Measurements from ENCODE around the gene COBLL1. TPM values are rescaled to one million over a fixed set of nuclear protein-coding genes. Genes with fewer than 3 reads are reported as not detected.

The COBLL1 gene
- total and polyA plus RNA-seq, 8 donors: 18.0 to 74.5 (median 61.7) TPM

DNA sequence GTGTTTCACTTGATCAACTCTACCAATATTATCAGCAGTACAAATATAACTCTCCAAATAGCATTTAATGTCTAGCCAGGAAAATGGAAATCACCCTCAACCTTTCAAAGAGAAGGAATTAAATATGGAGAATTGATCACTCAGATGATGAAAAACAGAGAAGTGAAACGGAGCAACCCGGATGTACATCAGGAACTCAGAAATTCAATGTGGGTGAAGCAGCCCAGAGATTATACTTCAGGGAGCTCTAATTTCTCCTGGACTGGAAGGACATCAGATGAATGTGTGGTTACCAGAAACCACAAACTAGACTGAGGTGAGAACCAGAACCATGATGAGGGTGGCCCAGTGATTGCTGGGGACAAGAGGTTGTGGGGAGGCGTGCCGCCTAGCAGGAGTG is 35.5 kb upstream of the COBLL1 start:
- H3K4me1 ChIP-seq: peaks cover 0 to 4% (median 0%) of the 10 kb centered on the region in 3 donors
- FAIRE-seq (no peak), ATAC-seq (no peak), DNase-seq (no peak)
- intact Hi-C loops (cut with DNase I): no loop called here
- H3K4me3 ChIP-seq: no peak overlapping the region
- no peaks in the 10 kb centered on the region for H3K9me3 ChIP-seq
- no peak overlapping the region for H3K27ac ChIP-seq
- H3K36me3 ChIP-seq: no peaks in the 10 kb centered on the region
- H3K27me3 ChIP-seq: no peaks in the 10 kb centered on the region
- TF ChIP-seq, protein P1, sequence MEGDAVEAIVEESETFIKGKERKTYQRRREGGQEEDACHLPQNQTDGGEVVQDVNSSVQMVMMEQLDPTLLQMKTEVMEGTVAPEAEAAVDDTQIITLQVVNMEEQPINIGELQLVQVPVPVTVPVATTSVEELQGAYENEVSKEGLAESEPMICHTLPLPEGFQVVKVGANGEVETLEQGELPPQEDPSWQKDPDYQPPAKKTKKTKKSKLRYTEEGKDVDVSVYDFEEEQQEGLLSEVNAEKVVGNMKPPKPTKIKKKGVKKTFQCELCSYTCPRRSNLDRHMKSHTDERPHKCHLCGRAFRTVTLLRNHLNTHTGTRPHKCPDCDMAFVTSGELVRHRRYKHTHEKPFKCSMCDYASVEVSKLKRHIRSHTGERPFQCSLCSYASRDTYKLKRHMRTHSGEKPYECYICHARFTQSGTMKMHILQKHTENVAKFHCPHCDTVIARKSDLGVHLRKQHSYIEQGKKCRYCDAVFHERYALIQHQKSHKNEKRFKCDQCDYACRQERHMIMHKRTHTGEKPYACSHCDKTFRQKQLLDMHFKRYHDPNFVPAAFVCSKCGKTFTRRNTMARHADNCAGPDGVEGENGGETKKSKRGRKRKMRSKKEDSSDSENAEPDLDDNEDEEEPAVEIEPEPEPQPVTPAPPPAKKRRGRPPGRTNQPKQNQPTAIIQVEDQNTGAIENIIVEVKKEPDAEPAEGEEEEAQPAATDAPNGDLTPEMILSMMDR (IDR thresholded peaks at IDR 0.05): no peak
- 91 to 94% methylated on average over 4 of the region's 4 CpGs for WGBS, 2 donors

DNA sequence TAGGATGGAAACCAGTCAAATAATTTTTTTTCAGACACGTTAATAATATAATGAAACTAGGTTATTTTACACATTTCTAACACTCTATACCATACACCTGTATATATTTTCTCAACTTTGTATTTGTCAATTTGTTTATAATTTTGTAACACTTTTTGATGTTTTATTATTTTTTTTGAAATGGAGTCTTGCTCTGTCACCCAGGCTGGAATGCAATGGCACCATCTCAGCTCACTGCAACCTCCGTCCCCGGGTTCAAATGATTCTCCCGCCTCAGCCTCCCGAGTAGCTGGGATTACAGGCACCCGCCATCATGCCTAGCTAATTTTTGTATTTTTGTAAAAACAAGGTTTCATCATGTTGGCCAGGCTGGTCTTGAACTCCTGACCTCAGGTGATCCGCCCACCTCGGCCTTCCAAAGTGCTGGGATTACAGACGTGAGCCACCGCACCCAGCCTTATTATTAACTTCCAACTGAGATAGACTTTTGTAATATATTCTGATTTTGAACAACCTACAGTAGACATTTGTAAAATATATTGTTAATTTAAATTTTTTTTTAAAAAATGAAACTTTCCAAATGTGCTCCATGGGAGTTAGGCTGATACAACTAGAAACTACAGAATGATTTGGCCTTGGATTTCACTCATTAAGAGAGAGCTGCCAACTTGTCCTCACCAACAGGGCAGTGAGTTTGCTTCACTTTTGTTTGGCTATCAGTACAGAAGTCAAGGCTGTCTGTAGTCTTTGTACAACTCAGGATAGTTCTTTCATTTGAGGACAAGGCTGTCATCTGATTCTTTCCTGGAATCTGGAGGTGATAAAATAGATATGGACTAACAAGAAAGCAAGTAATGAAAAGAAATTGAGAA is 33.9 kb upstream of the COBLL1 start:
- intact Hi-C loops (cut with DNase I): no loop called here
- Histone ChIP-seq H3K27ac (no peak overlapping the region), H3K27me3 (no peaks in the 10 kb centered on the region), H3K4me1 (peaks cover 0 to 4% (median 0%) of the 10 kb centered on the region in 3 donors), H3K4me3 (no peak overlapping the region), H3K36me3 (no peaks in the 10 kb centered on the region), H3K9me3 (no peaks in the 10 kb centered on the region)
- 92 to 95% methylated on average over 10 of the region's 10 CpGs for WGBS, 2 donors
- FAIRE-seq (no peak), ATAC-seq (peak; percentile 60 to 93 (median 84)), DNase-seq (no peak)
- TF ChIP-seq, protein P1 (IDR thresholded peaks at IDR 0.05): no peak

DNA sequence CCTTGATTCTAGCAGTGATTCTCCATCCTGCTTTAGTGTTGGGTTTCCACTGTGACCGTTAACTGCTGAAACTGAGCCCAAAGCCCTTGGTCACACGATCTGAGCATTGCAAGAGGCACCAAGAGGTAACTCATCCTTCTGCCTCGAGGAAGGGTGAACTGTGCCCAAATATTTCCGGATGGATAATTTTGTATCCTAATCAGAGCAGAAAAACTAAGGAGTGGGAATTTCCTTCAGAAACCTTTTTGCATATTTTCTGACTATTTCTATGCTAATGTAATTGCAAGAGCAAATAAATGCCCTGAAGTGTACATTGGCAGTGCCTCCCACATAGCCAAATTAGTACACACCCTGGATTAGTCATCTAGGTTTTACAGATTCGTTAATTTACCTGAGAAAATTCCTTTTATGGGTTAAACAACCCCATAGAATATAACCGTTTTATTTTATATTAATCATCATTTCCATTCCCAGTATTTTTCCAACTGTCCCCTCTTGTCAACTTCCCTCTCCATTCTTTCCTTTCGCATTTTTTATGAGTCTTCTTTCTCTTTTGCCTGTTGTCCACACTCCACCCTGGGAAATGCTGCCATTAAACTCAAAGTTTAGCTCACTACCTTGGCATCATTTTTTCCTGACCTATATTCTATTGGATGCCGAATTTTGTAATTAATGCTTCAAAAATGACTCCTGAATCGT is 31.7 kb upstream of the COBLL1 start:
- no peak for DNase-seq
- Histone ChIP-seq H3K36me3 (no peaks in the 10 kb centered on the region), H3K9me3 (no peaks in the 10 kb centered on the region), H3K4me3 (no peak overlapping the region), H3K27ac (no peak overlapping the region), H3K27me3 (no peaks in the 10 kb centered on the region), H3K4me1 (peaks cover 0 to 4% (median 0%) of the 10 kb centered on the region in 3 donors)
- TF ChIP-seq, protein P1 (IDR thresholded peaks at IDR 0.05): no peak
- no peak for ATAC-seq
- FAIRE-seq: no peak
- intact Hi-C loops (cut with DNase I): no loop called here
- WGBS, 2 donors: 89 to 90% methylated on average over 9 of the region's 9 CpGs

DNA sequence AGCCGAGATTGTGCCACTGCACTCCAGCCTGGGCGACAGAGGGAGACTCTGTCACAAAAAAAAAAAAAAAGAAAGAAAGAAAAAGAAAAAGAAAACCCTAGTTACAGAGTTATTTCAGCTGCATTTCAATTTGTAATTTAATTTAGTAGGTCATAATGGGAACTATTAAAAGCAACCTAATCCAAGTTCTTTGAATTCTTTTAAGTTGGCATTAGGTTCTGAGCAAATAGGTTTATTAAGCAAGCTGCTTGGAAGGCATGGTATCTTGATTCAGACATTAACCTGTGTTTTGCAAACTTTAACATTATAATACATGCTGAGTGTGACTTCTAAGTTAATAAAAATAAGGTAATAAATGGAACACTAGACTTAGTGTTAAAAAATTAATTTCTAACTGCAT is 29.8 kb upstream of the COBLL1 start:
- H3K4me1 ChIP-seq: peaks cover 0 to 4% (median 0%) of the 10 kb centered on the region in 3 donors
- no peaks in the 10 kb centered on the region for H3K36me3 ChIP-seq
- no peak overlapping the region for H3K27ac ChIP-seq
- WGBS, 2 donors: 78 to 93% methylated on average over 2 of the region's 2 CpGs
- H3K4me3 ChIP-seq: no peak overlapping the region
- H3K9me3 ChIP-seq: no peaks in the 10 kb centered on the region
- intact Hi-C loops (cut with DNase I): no loop called here
- no peak for DNase-seq
- FAIRE-seq: no peak
- H3K27me3 ChIP-seq: no peaks in the 10 kb centered on the region
- ATAC-seq: no peak
- TF ChIP-seq, protein P1 (IDR thresholded peaks at IDR 0.05): no peak

DNA sequence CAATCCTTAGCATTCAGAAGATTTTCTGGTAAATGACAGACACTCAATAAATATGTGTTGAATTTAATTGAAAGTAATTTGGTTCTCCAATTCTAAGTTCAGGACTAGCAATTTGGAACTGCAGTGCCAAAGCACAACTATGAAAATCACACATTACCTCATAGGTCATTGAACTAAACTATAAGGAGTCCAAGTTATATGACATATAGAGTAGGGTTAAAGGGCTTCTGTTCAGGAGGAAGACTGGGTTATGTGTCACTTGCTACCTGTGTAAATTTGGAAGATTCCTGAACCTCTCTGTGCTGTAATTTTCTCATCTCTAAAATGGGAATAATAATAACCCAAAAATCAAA is 27.8 kb upstream of the COBLL1 start:
- intact Hi-C loops (cut with DNase I): no loop called here
- no peak for FAIRE-seq
- no peak for DNase-seq
- Histone ChIP-seq H3K27me3 (no peaks in the 10 kb centered on the region), H3K27ac (no peak overlapping the region), H3K4me3 (no peak overlapping the region), H3K4me1 (peaks cover 0 to 3% (median 0%) of the 10 kb centered on the region in 3 donors), H3K9me3 (no peaks in the 10 kb centered on the region), H3K36me3 (no peaks in the 10 kb centered on the region)
- no peak for ATAC-seq
- TF ChIP-seq, protein P1 (IDR thresholded peaks at IDR 0.05): no peak

Data from pancreas (tissue), 10 donors.